Measurements from ENCODE around the gene DGKA.

DNA sequence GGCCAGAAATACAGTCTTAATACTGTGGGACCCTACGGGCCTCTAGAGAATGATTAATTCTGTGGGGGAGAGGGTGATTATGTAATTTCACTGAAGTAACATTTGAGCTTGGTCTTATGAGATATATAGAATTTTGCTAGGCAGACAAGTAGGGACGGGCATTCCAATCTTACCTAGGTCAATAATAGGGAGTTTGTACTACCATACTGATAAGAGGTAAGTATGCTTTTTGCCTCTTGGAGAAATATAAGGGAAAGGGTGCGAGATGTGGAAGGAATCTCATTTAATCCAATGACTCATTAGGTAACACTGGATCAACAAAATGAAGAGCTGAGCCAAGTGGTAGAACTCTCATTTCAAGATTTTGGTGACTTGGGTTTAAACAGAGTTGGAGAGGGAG, 48.1 kb downstream of the DGKA start:
- TF ChIP-seq, protein P1, sequence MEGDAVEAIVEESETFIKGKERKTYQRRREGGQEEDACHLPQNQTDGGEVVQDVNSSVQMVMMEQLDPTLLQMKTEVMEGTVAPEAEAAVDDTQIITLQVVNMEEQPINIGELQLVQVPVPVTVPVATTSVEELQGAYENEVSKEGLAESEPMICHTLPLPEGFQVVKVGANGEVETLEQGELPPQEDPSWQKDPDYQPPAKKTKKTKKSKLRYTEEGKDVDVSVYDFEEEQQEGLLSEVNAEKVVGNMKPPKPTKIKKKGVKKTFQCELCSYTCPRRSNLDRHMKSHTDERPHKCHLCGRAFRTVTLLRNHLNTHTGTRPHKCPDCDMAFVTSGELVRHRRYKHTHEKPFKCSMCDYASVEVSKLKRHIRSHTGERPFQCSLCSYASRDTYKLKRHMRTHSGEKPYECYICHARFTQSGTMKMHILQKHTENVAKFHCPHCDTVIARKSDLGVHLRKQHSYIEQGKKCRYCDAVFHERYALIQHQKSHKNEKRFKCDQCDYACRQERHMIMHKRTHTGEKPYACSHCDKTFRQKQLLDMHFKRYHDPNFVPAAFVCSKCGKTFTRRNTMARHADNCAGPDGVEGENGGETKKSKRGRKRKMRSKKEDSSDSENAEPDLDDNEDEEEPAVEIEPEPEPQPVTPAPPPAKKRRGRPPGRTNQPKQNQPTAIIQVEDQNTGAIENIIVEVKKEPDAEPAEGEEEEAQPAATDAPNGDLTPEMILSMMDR (IDR thresholded peaks at IDR 0.05; ENCODE audit: low read depth, low read length): no peak
- TF ChIP-seq EZH2phosphoT487 (IDR thresholded peaks at IDR 0.05; ENCODE audit: low read depth): no peak

Measured in OCI-LY3 (cell line).